GM19099 (cell line): ENCODE measurements around the gene MXRA8.

Experiments
- POLR2A ChIP-seq: IDR thresholded peaks from 3 replicates; pipeline ENCODE4 v1.6.1; 2011; ENCODE audit warnings: low read depth; ENCODE audit not compliant: insufficient read length; ENCODE audit errors: extremely low read depth

MXRA8 gene

GRCh38 chr1:1340791-1341548 is 17.4 kb downstream of the MXRA8 start:
- no peak for TF ChIP-seq POLR2A

GRCh38 chr1:1340185-1340584 is 18.2 kb downstream of the MXRA8 start:
- no peak for TF ChIP-seq POLR2A

GRCh38 chr1:1338278-1338677 is 20.1 kb downstream of the MXRA8 start:
- no peak for TF ChIP-seq POLR2A

- TF ChIP-seq POLR2A, result no peak
Measured at GRCh38 chr1:1337793-1338147, 20.6 kb downstream of the MXRA8 start.

GRCh38 chr1:1336931-1337792 is 21.2 kb downstream of the MXRA8 start:
- TF ChIP-seq POLR2A, result no peak

GRCh38 chr1:1336446-1336845 is 21.9 kb downstream of the MXRA8 start:
- no peak for TF ChIP-seq POLR2A

GRCh38 chr1:1335792-1336248 is 22.5 kb downstream of the MXRA8 start:
- no peak for TF ChIP-seq POLR2A

GRCh38 chr1:1335283-1335682 is 23.1 kb downstream of the MXRA8 start:
- TF ChIP-seq POLR2A, result no peak

GRCh38 chr1:1334835-1335234 is 23.5 kb downstream of the MXRA8 start:
- TF ChIP-seq POLR2A, result no peak

- no peak for TF ChIP-seq POLR2A
Measured at GRCh38 chr1:1333551-1334241, 24.7 kb downstream of the MXRA8 start.

GRCh38 chr1:1332774-1333480 is 25.4 kb downstream of the MXRA8 start:
- TF ChIP-seq POLR2A, result no peak

- no peak for TF ChIP-seq POLR2A
Measured at GRCh38 chr1:1332031-1332755, 26.2 kb downstream of the MXRA8 start.

GRCh38 chr1:1331068-1331965 is 27.0 kb downstream of the MXRA8 start, which contains the start of gene TAS1R3:
Gene TAS1R3 (plus strand): TSS chr1:1331280. CDS start chr1:1331346, 66 bp downstream.
- no peak for TF ChIP-seq POLR2A

GRCh38 chr1:1330366-1331067 is 27.8 kb downstream of the MXRA8 start:
- no peak for TF ChIP-seq POLR2A
